ENCODE data around the gene CSAD. TPM values are rescaled to one million over a fixed set of nuclear protein-coding genes. Genes with fewer than 3 reads are reported as not detected.

Gene CSAD
- total and polyA plus RNA-seq, 2 experiments from 2014 or later = 3.2 to 7.1 TPM

DNA sequence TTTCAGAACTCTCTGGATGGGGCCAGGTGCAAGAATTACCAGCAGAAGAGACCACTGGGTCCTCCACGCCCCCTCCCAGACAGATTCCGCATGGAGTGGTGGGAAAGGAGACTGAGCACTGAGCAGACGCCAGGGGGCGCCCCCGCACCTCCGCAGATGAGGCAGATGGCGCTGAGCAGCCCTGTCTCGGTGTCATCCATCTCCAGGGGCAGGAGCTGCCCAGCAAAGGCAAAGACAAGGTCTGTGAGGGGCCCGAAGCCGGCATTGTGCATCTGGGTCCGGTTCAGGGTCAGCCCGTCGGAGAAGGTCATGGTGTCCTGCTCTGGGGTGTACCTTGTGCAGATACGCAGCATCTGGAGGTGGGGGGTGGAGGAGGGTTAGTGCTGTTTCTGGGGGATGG is 32.6 kb upstream of the CSAD start:
- H3K4me3 Mint-ChIP-seq = peak overlapping the region; percentile 4; the same call in 1 of the 3 replicates
- Histone ChIP-seq H4K20me1 (replicated peaks; ENCODE audit: insufficient read depth) (peaks cover 13% of the 10 kb centered on the region), H2AFZ (no peak overlapping the region), H3K9me2 (ENCODE audit: insufficient read depth) (no peaks in the 10 kb centered on the region), H3K27ac (ENCODE audit: low read depth) (peak overlapping the region; percentile 72; the same call in 1 of the 2 replicates), H3K27me3 (ENCODE audit: insufficient read depth) (no peaks in the 10 kb centered on the region), H3K36me3 (ENCODE audit: insufficient read depth) (peaks cover 20% of the 10 kb centered on the region), H3F3A (replicated peaks; ENCODE audit: low read depth) (peaks cover 39% of the 10 kb centered on the region), H3K79me2 (replicated peaks; ENCODE audit: insufficient read depth) (peaks cover 20% of the 10 kb centered on the region), H3K4me2 (peak overlapping the region; percentile 91), H3K4me3 (0 out of 2 replicates have a peak overlapping the region, but pooled peaks have one; percentile 13), H3K4me1 (ENCODE audit: insufficient read depth) (peaks cover 44% of the 10 kb centered on the region)
- H3K36me3 Mint-ChIP-seq (ENCODE audit: low read depth) = peaks cover 65% of the 10 kb centered on the region
- DNase-seq (ENCODE audit: low spot score) (peak; percentile 92), ATAC-seq (peak; percentile 61)
- H3K4me1 Mint-ChIP-seq = peaks cover 62% of the 10 kb centered on the region
- H3K27ac Mint-ChIP-seq = no peak overlapping the region; the same call in 1 of the 2 replicates
- H3K9me3 Mint-ChIP-seq = no peaks in the 10 kb centered on the region
- TF ChIP-seq ZNF114 (CRISPR knock-in tag; IDR thresholded peaks at IDR 0.05) (no peak), CREB1 (CRISPR knock-in tag; IDR thresholded peaks at IDR 0.05; ENCODE audit: low read depth) (no peak), JUNB (IDR thresholded peaks at IDR 0.05; ENCODE audit: unreplicated experiment) (no peak)
- TF ChIP-seq, protein P1, sequence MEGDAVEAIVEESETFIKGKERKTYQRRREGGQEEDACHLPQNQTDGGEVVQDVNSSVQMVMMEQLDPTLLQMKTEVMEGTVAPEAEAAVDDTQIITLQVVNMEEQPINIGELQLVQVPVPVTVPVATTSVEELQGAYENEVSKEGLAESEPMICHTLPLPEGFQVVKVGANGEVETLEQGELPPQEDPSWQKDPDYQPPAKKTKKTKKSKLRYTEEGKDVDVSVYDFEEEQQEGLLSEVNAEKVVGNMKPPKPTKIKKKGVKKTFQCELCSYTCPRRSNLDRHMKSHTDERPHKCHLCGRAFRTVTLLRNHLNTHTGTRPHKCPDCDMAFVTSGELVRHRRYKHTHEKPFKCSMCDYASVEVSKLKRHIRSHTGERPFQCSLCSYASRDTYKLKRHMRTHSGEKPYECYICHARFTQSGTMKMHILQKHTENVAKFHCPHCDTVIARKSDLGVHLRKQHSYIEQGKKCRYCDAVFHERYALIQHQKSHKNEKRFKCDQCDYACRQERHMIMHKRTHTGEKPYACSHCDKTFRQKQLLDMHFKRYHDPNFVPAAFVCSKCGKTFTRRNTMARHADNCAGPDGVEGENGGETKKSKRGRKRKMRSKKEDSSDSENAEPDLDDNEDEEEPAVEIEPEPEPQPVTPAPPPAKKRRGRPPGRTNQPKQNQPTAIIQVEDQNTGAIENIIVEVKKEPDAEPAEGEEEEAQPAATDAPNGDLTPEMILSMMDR (conservative IDR thresholded peaks at IDR 0.05; ENCODE audit: low read depth in 2 of 2) = peak; percentile 89 to 99
- TF ChIP-seq, protein P2, sequence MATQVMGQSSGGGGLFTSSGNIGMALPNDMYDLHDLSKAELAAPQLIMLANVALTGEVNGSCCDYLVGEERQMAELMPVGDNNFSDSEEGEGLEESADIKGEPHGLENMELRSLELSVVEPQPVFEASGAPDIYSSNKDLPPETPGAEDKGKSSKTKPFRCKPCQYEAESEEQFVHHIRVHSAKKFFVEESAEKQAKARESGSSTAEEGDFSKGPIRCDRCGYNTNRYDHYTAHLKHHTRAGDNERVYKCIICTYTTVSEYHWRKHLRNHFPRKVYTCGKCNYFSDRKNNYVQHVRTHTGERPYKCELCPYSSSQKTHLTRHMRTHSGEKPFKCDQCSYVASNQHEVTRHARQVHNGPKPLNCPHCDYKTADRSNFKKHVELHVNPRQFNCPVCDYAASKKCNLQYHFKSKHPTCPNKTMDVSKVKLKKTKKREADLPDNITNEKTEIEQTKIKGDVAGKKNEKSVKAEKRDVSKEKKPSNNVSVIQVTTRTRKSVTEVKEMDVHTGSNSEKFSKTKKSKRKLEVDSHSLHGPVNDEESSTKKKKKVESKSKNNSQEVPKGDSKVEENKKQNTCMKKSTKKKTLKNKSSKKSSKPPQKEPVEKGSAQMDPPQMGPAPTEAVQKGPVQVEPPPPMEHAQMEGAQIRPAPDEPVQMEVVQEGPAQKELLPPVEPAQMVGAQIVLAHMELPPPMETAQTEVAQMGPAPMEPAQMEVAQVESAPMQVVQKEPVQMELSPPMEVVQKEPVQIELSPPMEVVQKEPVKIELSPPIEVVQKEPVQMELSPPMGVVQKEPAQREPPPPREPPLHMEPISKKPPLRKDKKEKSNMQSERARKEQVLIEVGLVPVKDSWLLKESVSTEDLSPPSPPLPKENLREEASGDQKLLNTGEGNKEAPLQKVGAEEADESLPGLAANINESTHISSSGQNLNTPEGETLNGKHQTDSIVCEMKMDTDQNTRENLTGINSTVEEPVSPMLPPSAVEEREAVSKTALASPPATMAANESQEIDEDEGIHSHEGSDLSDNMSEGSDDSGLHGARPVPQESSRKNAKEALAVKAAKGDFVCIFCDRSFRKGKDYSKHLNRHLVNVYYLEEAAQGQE (IDR thresholded peaks at IDR 0.05; ENCODE audit: unreplicated experiment) = no peak
- TF ChIP-seq, protein P3, sequence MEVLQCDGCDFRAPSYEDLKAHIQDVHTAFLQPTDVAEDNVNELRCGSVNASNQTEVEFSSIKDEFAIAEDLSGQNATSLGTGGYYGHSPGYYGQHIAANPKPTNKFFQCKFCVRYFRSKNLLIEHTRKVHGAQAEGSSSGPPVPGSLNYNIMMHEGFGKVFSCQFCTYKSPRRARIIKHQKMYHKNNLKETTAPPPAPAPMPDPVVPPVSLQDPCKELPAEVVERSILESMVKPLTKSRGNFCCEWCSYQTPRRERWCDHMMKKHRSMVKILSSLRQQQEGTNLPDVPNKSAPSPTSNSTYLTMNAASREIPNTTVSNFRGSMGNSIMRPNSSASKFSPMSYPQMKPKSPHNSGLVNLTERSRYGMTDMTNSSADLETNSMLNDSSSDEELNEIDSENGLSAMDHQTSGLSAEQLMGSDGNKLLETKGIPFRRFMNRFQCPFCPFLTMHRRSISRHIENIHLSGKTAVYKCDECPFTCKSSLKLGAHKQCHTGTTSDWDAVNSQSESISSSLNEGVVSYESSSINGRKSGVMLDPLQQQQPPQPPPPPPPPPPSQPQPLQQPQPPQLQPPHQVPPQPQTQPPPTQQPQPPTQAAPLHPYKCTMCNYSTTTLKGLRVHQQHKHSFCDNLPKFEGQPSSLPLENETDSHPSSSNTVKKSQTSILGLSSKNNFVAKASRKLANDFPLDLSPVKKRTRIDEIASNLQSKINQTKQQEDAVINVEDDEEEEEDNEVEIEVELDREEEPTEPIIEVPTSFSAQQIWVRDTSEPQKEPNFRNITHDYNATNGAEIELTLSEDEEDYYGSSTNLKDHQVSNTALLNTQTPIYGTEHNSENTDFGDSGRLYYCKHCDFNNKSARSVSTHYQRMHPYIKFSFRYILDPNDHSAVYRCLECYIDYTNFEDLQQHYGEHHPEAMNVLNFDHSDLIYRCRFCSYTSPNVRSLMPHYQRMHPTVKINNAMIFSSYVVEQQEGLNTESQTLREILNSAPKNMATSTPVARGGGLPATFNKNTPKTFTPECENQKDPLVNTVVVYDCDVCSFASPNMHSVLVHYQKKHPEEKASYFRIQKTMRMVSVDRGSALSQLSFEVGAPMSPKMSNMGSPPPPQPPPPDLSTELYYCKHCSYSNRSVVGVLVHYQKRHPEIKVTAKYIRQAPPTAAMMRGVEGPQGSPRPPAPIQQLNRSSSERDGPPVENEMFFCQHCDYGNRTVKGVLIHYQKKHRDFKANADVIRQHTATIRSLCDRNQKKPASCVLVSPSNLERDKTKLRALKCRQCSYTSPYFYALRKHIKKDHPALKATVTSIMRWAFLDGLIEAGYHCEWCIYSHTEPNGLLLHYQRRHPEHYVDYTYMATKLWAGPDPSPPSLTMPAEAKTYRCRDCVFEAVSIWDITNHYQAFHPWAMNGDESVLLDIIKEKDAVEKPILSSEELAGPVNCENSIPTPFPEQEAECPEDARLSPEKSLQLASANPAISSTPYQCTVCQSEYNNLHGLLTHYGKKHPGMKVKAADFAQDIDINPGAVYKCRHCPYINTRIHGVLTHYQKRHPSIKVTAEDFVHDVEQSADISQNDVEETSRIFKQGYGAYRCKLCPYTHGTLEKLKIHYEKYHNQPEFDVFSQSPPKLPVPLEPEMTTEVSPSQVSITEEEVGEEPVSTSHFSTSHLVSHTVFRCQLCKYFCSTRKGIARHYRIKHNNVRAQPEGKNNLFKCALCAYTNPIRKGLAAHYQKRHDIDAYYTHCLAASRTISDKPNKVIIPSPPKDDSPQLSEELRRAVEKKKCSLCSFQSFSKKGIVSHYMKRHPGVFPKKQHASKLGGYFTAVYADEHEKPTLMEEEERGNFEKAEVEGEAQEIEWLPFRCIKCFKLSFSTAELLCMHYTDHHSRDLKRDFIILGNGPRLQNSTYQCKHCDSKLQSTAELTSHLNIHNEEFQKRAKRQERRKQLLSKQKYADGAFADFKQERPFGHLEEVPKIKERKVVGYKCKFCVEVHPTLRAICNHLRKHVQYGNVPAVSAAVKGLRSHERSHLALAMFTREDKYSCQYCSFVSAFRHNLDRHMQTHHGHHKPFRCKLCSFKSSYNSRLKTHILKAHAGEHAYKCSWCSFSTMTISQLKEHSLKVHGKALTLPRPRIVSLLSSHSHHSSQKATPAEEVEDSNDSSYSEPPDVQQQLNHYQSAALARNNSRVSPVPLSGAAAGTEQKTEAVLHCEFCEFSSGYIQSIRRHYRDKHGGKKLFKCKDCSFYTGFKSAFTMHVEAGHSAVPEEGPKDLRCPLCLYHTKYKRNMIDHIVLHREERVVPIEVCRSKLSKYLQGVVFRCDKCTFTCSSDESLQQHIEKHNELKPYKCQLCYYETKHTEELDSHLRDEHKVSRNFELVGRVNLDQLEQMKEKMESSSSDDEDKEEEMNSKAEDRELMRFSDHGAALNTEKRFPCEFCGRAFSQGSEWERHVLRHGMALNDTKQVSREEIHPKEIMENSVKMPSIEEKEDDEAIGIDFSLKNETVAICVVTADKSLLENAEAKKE (CRISPR knock-in tag; IDR thresholded peaks at IDR 0.05) = no peak
- peaks cover 27% of the 10 kb centered on the region for H3K27me3 Mint-ChIP-seq (ENCODE audit: insufficient read depth, low read depth, poor library complexity)
